ENCODE results near the gene B4GAT1.
"Not testable (repeated sequence)": the region's sequence is repeated elsewhere in the genome, so short reads cannot be mapped to it uniquely, and the experiment has no call there.

B4GAT1 gene

GRCh38 chr11:66322732-66323427, 24.5 kb downstream of the B4GAT1 start:
- TF ChIP-seq, protein P1, sequence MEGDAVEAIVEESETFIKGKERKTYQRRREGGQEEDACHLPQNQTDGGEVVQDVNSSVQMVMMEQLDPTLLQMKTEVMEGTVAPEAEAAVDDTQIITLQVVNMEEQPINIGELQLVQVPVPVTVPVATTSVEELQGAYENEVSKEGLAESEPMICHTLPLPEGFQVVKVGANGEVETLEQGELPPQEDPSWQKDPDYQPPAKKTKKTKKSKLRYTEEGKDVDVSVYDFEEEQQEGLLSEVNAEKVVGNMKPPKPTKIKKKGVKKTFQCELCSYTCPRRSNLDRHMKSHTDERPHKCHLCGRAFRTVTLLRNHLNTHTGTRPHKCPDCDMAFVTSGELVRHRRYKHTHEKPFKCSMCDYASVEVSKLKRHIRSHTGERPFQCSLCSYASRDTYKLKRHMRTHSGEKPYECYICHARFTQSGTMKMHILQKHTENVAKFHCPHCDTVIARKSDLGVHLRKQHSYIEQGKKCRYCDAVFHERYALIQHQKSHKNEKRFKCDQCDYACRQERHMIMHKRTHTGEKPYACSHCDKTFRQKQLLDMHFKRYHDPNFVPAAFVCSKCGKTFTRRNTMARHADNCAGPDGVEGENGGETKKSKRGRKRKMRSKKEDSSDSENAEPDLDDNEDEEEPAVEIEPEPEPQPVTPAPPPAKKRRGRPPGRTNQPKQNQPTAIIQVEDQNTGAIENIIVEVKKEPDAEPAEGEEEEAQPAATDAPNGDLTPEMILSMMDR (conservative IDR thresholded peaks at IDR 0.05; ENCODE audit: low read depth, low read length): no peak
- DNase-seq (ENCODE audit: low read depth): no peak
- H3K4me3 ChIP-seq (ENCODE audit: low read length): no peak overlapping the region

- no peak for DNase-seq (ENCODE audit: low read depth)
- no peak overlapping the region for H3K4me3 ChIP-seq (ENCODE audit: low read length)
- TF ChIP-seq, protein P1 (conservative IDR thresholded peaks at IDR 0.05; ENCODE audit: low read depth, low read length): no peak
These were observed 25.8 kb downstream of the B4GAT1 start for GRCh38 chr11:66321606-66322005.

DNA sequence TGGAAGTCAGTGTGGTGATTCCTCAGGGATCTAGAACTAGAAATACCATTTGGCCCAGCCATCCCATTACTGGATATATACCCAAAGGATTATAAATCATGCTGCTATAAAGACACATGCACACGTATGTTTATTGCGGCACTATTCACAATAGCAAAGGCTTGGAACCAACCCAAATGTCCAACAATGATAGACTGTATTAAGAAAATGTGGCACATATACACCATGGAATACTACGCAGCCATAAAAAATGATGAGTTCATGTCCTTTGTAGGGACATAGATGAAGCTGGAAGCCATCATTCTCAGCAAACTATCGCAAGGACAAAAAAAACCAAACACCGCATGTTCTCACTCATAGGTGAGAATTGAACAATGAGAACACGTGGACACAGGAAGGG, 26.7 kb downstream of the B4GAT1 start:
- DNase-seq (ENCODE audit: low read depth); H3K4me3 ChIP-seq (ENCODE audit: low read length): not testable (repeated sequence)

DNA sequence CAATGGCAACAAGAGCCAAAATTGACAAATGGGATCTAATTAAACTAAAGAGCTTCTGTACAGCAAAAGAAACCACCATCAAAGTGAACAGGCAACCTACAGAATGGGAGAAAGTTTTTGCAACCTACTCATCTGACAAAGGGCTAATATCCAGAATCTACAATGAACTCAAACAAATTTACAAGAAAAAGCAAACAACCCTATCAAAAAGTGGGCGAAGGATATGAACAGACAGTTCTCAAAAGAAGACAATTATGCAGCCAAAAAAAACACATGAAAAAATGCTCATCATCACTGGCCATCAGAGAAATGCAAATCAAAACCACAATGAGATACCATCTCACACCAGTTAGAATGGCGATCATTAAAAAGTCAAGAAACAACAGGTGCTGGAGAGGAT, 27.1 kb downstream of the B4GAT1 start:
- DNase-seq (ENCODE audit: low read depth); H3K4me3 ChIP-seq (ENCODE audit: low read length): not testable (repeated sequence)

DNA sequence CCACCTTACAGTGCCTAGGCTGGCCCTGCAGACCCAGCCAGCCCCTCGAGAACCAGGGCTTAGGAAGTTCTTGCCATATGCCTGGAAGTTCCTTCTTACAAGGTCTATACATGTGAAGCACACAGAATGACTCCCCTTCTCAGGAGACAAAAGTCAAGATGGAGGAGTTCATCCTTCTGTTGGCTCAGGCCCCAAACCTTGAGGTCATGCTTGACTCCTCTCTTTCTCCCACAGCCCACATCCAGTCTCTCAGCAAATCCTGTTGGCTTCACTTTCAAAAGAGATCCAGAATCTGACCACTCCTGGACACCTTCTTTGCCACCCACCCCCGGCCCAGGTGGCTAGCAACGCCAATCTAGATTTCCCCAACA, 28.8 kb downstream of the B4GAT1 start:
- no peak overlapping the region for H3K4me3 ChIP-seq (ENCODE audit: low read length)
- TF ChIP-seq, protein P1 (conservative IDR thresholded peaks at IDR 0.05; ENCODE audit: low read depth, low read length): no peak
- DNase-seq (ENCODE audit: low read depth): no peak

GRCh38 chr11:66317723-66318599, 29.5 kb downstream of the B4GAT1 start:
- H3K4me3 ChIP-seq (ENCODE audit: low read length): no peak overlapping the region
- no peak for DNase-seq (ENCODE audit: low read depth)
- TF ChIP-seq, protein P1 (conservative IDR thresholded peaks at IDR 0.05; ENCODE audit: low read depth, low read length): no peak

DNA sequence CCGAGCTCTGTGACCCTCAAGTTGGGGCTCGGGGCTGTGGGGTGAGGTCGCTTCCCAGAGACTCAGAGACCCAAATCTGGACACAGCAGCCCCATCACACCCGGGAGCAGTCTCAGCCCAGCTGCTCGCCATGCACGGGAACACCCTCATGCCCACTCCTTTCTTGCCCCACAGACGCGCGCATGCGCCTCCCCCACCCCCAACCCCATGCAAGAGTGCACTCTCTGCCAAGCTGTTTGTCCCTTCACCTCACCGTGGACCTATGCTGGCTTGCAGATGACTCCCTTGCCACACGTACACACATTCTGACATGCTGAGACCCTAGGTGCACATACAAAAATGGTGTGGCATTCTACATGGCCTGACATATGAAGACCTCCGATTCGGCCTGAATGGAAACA, 30.1 kb downstream of the B4GAT1 start:
- TF ChIP-seq, protein P1 (conservative IDR thresholded peaks at IDR 0.05; ENCODE audit: low read depth, low read length): no peak
- no peak overlapping the region for H3K4me3 ChIP-seq (ENCODE audit: low read length)
- DNase-seq (ENCODE audit: low read depth): no peak

DNA sequence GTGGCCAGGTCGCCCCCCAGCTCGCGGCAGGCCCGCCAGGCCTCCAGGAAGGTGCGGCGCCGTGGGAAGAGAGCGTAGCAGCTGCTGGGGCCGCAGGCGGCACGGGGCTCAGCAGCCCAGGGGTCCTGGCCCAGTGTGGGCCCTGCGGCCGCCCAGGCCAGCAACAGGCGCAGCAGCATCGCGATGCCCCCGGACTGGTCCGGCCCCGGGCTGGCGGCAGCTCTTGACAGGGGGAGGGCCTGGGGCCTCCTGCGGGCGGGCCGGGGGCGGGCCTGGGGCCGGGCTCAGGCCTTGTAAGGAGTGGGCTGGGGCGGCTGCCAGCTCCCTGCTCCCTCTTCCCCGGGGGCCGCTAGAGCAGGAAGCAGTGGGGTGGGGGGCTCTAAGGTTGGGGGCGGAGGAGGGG, 30.6 kb downstream of the B4GAT1 start, which contains the start of gene CD248:
CD248 (minus strand) TSS at position 196 of the 403 bp plus-strand sequence; CDS start at position 179, 17 bp downstream.
- no peak within 1 kb of the TSS for H3K4me3 ChIP-seq (ENCODE audit: low read length)
- no peak for DNase-seq (ENCODE audit: low read depth)
- TF ChIP-seq, protein P1 (conservative IDR thresholded peaks at IDR 0.05; ENCODE audit: low read depth, low read length): no peak
